Mesodermal cell (in vitro differentiated cells): ENCODE results near the gene CD1C. TPM values are rescaled to one million over a fixed set of nuclear protein-coding genes. Genes with fewer than 3 reads are reported as not detected.
"Not testable (repeated sequence)": the region's sequence is repeated elsewhere in the genome, so short reads cannot be mapped to it uniquely, and the experiment has no call there.

Experiments used
- H3K27ac ChIP-seq: 2 replicates; pipeline ENCODE4 v1.7.0; 2013; ENCODE audit warnings: mild to moderate bottlenecking, low read depth, low read length, moderate library complexity; ENCODE audit not compliant: severe bottlenecking
- H3K36me3 ChIP-seq: 2 replicates; pipeline ENCODE4 v1.7.1; 2013; ENCODE audit warnings: mild to moderate bottlenecking, low read length, moderate library complexity; ENCODE audit not compliant: control insufficient read depth, insufficient read depth
- H3K4me1 ChIP-seq: one replicate; pipeline ENCODE4 v1.7.1; 2013; ENCODE audit warnings: mild to moderate bottlenecking, low read length; ENCODE audit not compliant: insufficient read depth, control insufficient read depth, poor library complexity, severe bottlenecking
- H3K4me3 ChIP-seq: 2 replicates; pipeline ENCODE4 v1.7.0; 2013; ENCODE audit warnings: low read length, control low read depth, mild to moderate bottlenecking; ENCODE audit not compliant: insufficient read depth, poor library complexity, severe bottlenecking; ENCODE audit errors: extremely low read depth
- H3K9me3 ChIP-seq: 2 replicates; pipeline ENCODE4 v1.7.1; 2013; ENCODE audit warnings: mild to moderate bottlenecking, low read length, moderate library complexity; ENCODE audit not compliant: control insufficient read depth
- WGBS, 2 experiments: methylation state at CpG; one replicate each; pipeline ENCODE4 v1.1.5; 2013; ENCODE audit warnings: missing lambda C conversion rate in 2 of 2; ENCODE audit not compliant: insufficient coverage in 2 of 2; 5-methylcytosine and 5-hydroxymethylcytosine counted together
- polyA plus RNA-seq, 2 experiments: library from polyadenylated mRNA; stranded (reverse); fragments of 50-300 nt; gene quantifications; one replicate each; pipeline ENCODE4 v1.2.3, GENCODE V29; 2013

CD1C gene
- polyA plus RNA-seq (2013, experiment 1 of 2): not detected
- not detected for polyA plus RNA-seq (2013, experiment 2 of 2)

GRCh38 chr1:158289811-158290210 lies at the start of gene CD1C:
Gene CD1C, plus strand, starts transcription at chr1:158289923. Its CDS starts 142 bp downstream, at chr1:158290065.
- 92 to 96% methylated on average over 3 of the region's 4 CpGs for WGBS, 2 experiments
- H3K4me1 ChIP-seq: no peaks in the 10 kb centered on the region
- H3K27ac ChIP-seq: no peak within 1 kb of the TSS
- H3K4me3 ChIP-seq: no peak within 1 kb of the TSS
- H3K9me3 ChIP-seq: no peaks in the 10 kb centered on the region
- no peaks in the 10 kb centered on the region for H3K36me3 ChIP-seq

DNA sequence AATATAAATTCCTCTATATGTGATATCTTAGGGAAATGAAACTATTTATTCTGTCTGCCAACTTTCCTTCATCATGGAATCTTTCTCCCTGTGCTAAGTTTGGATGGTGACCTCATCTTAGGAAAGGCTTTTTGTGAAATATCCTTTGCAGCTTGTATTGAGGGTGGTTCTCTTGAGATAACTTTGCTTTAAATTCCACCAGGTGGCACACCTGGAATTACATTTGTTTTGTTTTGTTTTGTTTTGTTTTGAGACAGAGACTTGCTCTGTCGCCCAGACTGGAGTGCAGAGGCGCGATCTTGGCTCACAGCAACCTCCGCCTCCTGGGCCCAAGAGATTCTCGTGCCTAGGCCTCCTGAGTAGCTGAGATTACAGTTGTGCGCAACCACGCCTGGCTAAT lies 43.1 kb upstream of the CD1C start:
- Histone ChIP-seq H3K36me3 (no peaks in the 10 kb centered on the region), H3K9me3 (no peaks in the 10 kb centered on the region), H3K4me3 (no peak overlapping the region), H3K4me1 (no peaks in the 10 kb centered on the region), H3K27ac (no peak overlapping the region)
- 82 to 90% methylated on average over 3 to 7 of the region's 7 CpGs for WGBS, 2 experiments

DNA sequence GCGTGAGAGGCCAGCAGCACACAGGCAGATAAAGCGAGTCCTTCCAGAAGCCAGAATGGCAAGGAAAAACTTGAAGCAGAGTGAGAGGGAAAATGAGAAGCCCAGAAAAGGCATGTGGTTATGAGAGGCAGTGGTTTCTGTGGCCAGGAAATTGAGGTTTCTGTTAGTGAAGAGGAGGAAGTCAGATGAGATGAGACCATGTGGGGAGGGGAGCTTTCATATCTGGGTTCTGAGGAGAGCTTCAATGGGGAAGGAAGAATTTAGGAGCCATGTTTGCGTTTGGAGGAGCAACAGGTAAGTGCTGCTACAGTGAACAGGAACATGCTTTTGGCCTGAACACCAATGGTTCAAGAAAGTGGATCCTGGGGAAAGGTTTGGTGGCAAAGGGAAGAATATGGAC lies 41.6 kb upstream of the CD1C start:
- Histone ChIP-seq H3K9me3 (no peaks in the 10 kb centered on the region), H3K4me1 (no peaks in the 10 kb centered on the region), H3K36me3 (no peaks in the 10 kb centered on the region), H3K27ac (no peak overlapping the region), H3K4me3 (no peak overlapping the region)
- 84 to 91% methylated on average over 3 of the region's 3 CpGs for WGBS, 2 experiments

- WGBS, 2 experiments: 77 to 80% methylated on average over 1 of the region's 2 CpGs
- Histone ChIP-seq H3K36me3 (no peaks in the 10 kb centered on the region), H3K9me3 (no peaks in the 10 kb centered on the region), H3K27ac (no peak overlapping the region), H3K4me3 (no peak overlapping the region), H3K4me1 (no peaks in the 10 kb centered on the region)
These were observed 41.0 kb upstream of the CD1C start for GRCh38 chr1:158248771-158249170.

GRCh38 chr1:158249646-158250045 lies 40.1 kb upstream of the CD1C start:
- no peaks in the 10 kb centered on the region for H3K9me3 ChIP-seq
- no peak overlapping the region for H3K27ac ChIP-seq
- 83 to 89% methylated on average over 3 to 4 of the region's 4 CpGs for WGBS, 2 experiments
- no peak overlapping the region for H3K4me3 ChIP-seq
- H3K4me1 ChIP-seq: no peaks in the 10 kb centered on the region
- no peaks in the 10 kb centered on the region for H3K36me3 ChIP-seq

DNA sequence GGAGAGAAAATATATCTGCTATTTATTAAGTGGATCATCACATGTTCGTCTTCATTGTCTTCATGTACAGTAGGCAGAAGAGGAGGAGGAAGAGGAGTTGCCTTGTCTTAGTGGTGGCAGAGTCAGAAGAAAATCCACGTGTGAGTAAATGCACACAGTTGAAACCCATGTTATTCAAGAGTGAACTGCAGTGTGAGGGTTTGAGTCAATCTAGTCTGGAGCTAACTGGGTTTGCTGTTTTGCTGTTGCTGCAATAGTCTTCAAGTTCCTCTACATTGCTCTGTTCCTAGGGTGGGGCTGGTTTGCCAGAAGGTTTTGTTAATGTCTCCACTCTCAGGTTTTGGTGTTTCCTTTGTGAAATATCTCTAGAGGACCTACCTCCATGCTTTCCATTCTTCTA lies 38.6 kb upstream of the CD1C start:
- no peak overlapping the region for H3K27ac ChIP-seq
- H3K9me3 ChIP-seq: no peaks in the 10 kb centered on the region
- H3K4me1 ChIP-seq: no peaks in the 10 kb centered on the region
- no peak overlapping the region for H3K4me3 ChIP-seq
- no peaks in the 10 kb centered on the region for H3K36me3 ChIP-seq
- 63 to 78% methylated on average over 2 of the region's 2 CpGs for WGBS, 2 experiments

GRCh38 chr1:158255656-158256055 lies 34.1 kb upstream of the CD1C start:
- Histone ChIP-seq H3K4me3 (no peak overlapping the region), H3K4me1 (no peaks in the 10 kb centered on the region), H3K9me3 (no peaks in the 10 kb centered on the region), H3K27ac (no peak overlapping the region), H3K36me3 (no peaks in the 10 kb centered on the region)

- H3K4me3 ChIP-seq, H3K4me1 ChIP-seq, H3K9me3 ChIP-seq, H3K27ac ChIP-seq, H3K36me3 ChIP-seq: not testable (repeated sequence)
- WGBS, 2 experiments: 88 to 91% methylated on average over 7 to 9 of the region's 9 CpGs
These were observed 33.0 kb upstream of the CD1C start for GRCh38 chr1:158256747-158257146.

DNA sequence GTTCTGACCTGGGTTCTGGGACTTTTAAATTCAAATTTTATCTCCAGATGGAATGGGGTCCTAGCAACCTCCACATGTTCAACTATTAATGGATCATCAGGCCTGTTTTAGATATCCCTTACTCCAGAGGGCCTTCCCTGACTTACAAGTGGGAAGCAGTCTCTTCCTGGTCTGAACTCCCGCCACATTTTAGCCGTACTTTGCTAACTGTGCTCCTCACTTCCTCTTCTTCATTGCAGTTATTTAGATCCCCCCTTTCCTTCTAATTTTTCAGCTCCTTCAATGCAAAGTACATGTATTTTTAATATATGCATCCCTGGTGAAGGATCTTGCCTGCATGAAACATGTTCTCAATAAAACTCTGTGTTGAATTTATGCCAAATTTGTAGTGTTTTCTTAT lies 31.8 kb upstream of the CD1C start:
- Histone ChIP-seq H3K4me1 (no peaks in the 10 kb centered on the region), H3K9me3 (no peaks in the 10 kb centered on the region), H3K27ac (no peak overlapping the region), H3K4me3 (no peak overlapping the region), H3K36me3 (no peaks in the 10 kb centered on the region)
- WGBS, 2 experiments: 90 to 100% methylated on average over 2 of the region's 2 CpGs

GRCh38 chr1:158259117-158259516 lies 30.6 kb upstream of the CD1C start:
- Histone ChIP-seq H3K9me3 (no peaks in the 10 kb centered on the region), H3K4me3 (no peak overlapping the region), H3K36me3 (no peaks in the 10 kb centered on the region), H3K27ac (no peak overlapping the region), H3K4me1 (no peaks in the 10 kb centered on the region)
- WGBS, 2 experiments: no CpG with 5 or more reads among the region's 1 CpG

- no peak overlapping the region for H3K27ac ChIP-seq
- no peaks in the 10 kb centered on the region for H3K36me3 ChIP-seq
- no peak overlapping the region for H3K4me3 ChIP-seq
- H3K4me1 ChIP-seq: no peaks in the 10 kb centered on the region
- H3K9me3 ChIP-seq: no peaks in the 10 kb centered on the region
These were observed 17.0 kb upstream of the CD1C start for GRCh38 chr1:158272681-158273080.

DNA sequence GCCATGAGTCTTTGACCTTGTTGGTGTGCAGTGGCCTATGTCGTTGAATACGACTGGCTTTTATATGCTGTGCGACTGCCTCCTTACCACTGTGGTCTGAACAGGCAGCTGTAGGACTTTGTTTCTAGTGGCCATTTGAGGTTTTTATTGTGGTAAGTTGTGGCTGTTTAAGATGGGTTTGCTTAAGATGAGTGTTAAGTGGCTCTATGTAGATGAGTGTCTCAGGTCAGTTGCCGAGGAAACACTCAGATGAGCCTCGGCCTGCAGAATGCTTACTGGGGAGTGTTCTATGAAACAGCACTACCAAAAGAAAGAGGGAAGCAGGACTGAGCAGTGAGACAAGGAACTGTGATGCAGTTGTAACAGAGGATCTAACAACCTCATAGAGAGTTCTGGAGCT lies 14.9 kb upstream of the CD1C start:
- 67 to 96% methylated on average over 2 to 3 of the region's 5 CpGs for WGBS, 2 experiments
- no peak overlapping the region for H3K4me3 ChIP-seq
- H3K4me1 ChIP-seq: no peaks in the 10 kb centered on the region
- no peaks in the 10 kb centered on the region for H3K36me3 ChIP-seq
- no peak overlapping the region for H3K27ac ChIP-seq
- no peaks in the 10 kb centered on the region for H3K9me3 ChIP-seq
